ENCODE results near the gene A1BG. TPM values are rescaled to one million over a fixed set of nuclear protein-coding genes. Genes with fewer than 3 reads are reported as not detected.

Gene A1BG
- total and polyA plus RNA-seq, 10 donors: 10.8 to 76.5 (median 34.6) TPM

DNA sequence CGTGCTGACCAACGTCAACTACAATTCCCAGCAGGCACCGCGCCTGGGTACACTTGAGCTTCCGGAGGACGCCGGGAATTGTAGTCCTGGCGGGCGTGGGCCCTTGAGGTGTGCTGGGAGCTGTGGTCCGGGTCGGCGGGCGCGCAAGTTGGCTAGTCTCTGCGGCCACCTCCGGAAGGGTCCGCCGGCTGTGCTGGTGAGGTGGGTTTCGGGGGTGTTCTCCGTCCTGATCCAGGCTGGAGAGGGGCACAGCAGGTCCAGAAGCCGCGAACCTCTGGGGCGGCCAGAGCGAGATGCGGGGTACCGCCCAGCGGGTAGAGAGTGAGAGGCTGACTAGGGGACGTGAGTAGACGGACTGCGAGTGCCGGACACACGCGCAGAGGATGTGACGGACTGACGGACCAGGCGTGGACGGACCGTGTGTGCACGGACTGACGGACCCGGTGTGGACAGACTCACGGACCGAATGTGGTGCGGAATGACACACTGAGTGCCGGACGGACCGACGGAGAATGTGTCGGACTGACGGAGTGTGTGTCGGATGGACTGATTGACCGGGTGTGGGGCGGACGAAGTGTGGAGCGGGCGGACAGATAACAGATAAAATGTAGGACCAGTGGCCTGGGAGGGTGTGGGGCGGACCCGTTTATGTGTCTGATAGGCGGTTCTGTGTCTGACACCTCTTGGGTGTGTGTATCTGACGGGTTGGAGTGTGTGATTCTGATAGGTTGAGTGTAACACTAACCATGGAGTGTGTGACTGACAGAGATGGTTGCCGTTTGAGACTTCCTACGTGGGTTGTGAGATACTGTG, 26.2 kb downstream of the A1BG start, which contains the start of gene ZSCAN22:
Gene ZSCAN22 (plus strand): TSS at position 81 of the 813 bp plus-strand sequence. CDS start 7,809 bp downstream, outside the sequence.
- peak; percentile 98 for DNase-seq
- Histone ChIP-seq H3K4me1 (peaks cover 15 to 40% (median 29%) of the 10 kb centered on the region in 6 donors), H3K27ac (peak within 1 kb of the TSS; percentile 88 to 94 (median 90)), H3K27me3 (replicated peaks in 1 of 7) (no peaks in the 10 kb centered on the region), H3K9me3 (no peaks in the 10 kb centered on the region), H3K4me3 (peak within 1 kb of the TSS; percentile 76 to 97 (median 80)), H3K36me3 (peaks cover 0 to 13% (median 0%) of the 10 kb centered on the region in 6 donors)
- TF ChIP-seq, protein P1, sequence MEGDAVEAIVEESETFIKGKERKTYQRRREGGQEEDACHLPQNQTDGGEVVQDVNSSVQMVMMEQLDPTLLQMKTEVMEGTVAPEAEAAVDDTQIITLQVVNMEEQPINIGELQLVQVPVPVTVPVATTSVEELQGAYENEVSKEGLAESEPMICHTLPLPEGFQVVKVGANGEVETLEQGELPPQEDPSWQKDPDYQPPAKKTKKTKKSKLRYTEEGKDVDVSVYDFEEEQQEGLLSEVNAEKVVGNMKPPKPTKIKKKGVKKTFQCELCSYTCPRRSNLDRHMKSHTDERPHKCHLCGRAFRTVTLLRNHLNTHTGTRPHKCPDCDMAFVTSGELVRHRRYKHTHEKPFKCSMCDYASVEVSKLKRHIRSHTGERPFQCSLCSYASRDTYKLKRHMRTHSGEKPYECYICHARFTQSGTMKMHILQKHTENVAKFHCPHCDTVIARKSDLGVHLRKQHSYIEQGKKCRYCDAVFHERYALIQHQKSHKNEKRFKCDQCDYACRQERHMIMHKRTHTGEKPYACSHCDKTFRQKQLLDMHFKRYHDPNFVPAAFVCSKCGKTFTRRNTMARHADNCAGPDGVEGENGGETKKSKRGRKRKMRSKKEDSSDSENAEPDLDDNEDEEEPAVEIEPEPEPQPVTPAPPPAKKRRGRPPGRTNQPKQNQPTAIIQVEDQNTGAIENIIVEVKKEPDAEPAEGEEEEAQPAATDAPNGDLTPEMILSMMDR (IDR thresholded peaks at IDR 0.05 in 8 of 11, conservative IDR thresholded peaks at IDR 0.05 in 3 of 11): peak in 2 of 11 experiments; percentile 9 to 11
- peak; percentile 4 to 11 (median 6) for TF ChIP-seq POLR2A (IDR thresholded peaks at IDR 0.05)
- TF ChIP-seq POLR2AphosphoS5 (IDR thresholded peaks at IDR 0.05): peak; percentile 88 to 92 (median 89)
- 0 to 1% (median 0%) methylated on average over 62 of the region's 62 CpGs for WGBS, 5 donors
- intact Hi-C loops (cut with DNase I; ENCODE audit: low total_unique reads): no loop called here

GRCh38 chr19:58326501-58326913, 26.8 kb downstream of the A1BG start:
- 5 to 9% (median 7%) methylated on average over 9 of the region's 9 CpGs for WGBS, 5 donors
- intact Hi-C loops (cut with DNase I; ENCODE audit: low total_unique reads): no loop called here
- Histone ChIP-seq H3K27ac (peak overlapping the region; percentile 88 to 94 (median 90)), H3K36me3 (peaks cover 0 to 15% (median 0%) of the 10 kb centered on the region in 6 donors), H3K9me3 (no peaks in the 10 kb centered on the region), H3K4me3 (peak overlapping the region; percentile 76 to 97 (median 80)), H3K4me1 (peaks cover 15 to 40% (median 29%) of the 10 kb centered on the region in 6 donors), H3K27me3 (replicated peaks in 1 of 7) (no peaks in the 10 kb centered on the region)
- TF ChIP-seq, protein P1 (IDR thresholded peaks at IDR 0.05 in 8 of 11, conservative IDR thresholded peaks at IDR 0.05 in 3 of 11): no peak
- DNase-seq: no peak

- Histone ChIP-seq H3K4me1 (peaks cover 15 to 40% (median 29%) of the 10 kb centered on the region in 6 donors), H3K9me3 (no peaks in the 10 kb centered on the region), H3K4me3 (peak overlapping the region in 4 of 8 donors; percentile 77 to 97 (median 80)), H3K27ac (no peak overlapping the region), H3K36me3 (peaks cover 0 to 15% (median 0%) of the 10 kb centered on the region in 6 donors), H3K27me3 (replicated peaks in 1 of 7) (no peaks in the 10 kb centered on the region)
- TF ChIP-seq POLR2A (IDR thresholded peaks at IDR 0.05) (no peak), POLR2AphosphoS5 (IDR thresholded peaks at IDR 0.05) (no peak)
- TF ChIP-seq, protein P1 (IDR thresholded peaks at IDR 0.05 in 8 of 11, conservative IDR thresholded peaks at IDR 0.05 in 3 of 11): no peak
- intact Hi-C loops (cut with DNase I; ENCODE audit: low total_unique reads): no loop called here
- no peak for DNase-seq
- 89 to 92% (median 90%) methylated on average over 6 of the region's 6 CpGs for WGBS, 5 donors
Measured at GRCh38 chr19:58325311-58326022, 27.8 kb downstream of the A1BG start.

Measured in spleen (tissue), 11 donors.